Aorta (tissue), 5 donors: ENCODE measurements around the gene PPP1R27. TPM values are rescaled to one million over a fixed set of nuclear protein-coding genes. Genes with fewer than 3 reads are reported as not detected.

Experiments
- ATAC-seq: fragments of 200-7000 bp; cut with Tn5 transposase; one replicate; pipeline ENCODE4 v1.9.1; 2022; ENCODE audit warnings: moderate library complexity; ENCODE audit not compliant: low FRiP score
- DNase-seq, 2 donors: peaks; one replicate each; pipeline ENCODE4 v3.0.0-alpha.2; 2020
- H3K27ac ChIP-seq, 2 donors: one replicate each; pipeline ENCODE4 v1.5.1; 2013; ENCODE audit warnings: low read length in 2 of 2, mild to moderate bottlenecking in 2 of 2, moderate library complexity in 2 of 2, control low read depth in 1 of 2, inconsistent platforms in 1 of 2, low read depth in 1 of 2
- H3K27me3 ChIP-seq, 2 donors: one replicate each; pipeline ENCODE4 v1.6.1; 2013; ENCODE audit warnings: control low read depth in 1 of 2, low read length in 1 of 2, mild to moderate bottlenecking in 1 of 2, moderate library complexity in 1 of 2; ENCODE audit not compliant: insufficient read depth in 2 of 2, control insufficient read depth in 1 of 2
- H3K36me3 ChIP-seq, 2 donors: one replicate each; pipeline ENCODE4 v1.6.1; 2013; ENCODE audit warnings: control low read depth in 1 of 2, low read length in 1 of 2, mild to moderate bottlenecking in 1 of 2; ENCODE audit not compliant: insufficient read depth in 2 of 2, control insufficient read depth in 1 of 2
- H3K4me1 ChIP-seq, 2 donors: one replicate each; pipeline ENCODE4 v1.6.1; 2013; ENCODE audit warnings: low read length in 2 of 2, control low read depth in 1 of 2, mild to moderate bottlenecking in 1 of 2, moderate library complexity in 1 of 2; ENCODE audit not compliant: insufficient read depth in 2 of 2, control insufficient read depth in 1 of 2
- H3K4me3 ChIP-seq, 2 donors: one replicate each; pipeline ENCODE4 v1.5.1; 2013; ENCODE audit warnings: low read length in 2 of 2, control low read depth in 1 of 2, mild to moderate bottlenecking in 1 of 2
- H3K9me3 ChIP-seq: one replicate; pipeline ENCODE4 v1.6.1; 2013; ENCODE audit warnings: mild to moderate bottlenecking, low read length; ENCODE audit not compliant: control insufficient read depth
- whole genome bisulfite sequencing, 2 donors: extraction: QIAGEN DNeasy Blood & Tissue Kit; methylation state at CpG; one replicate each; pipeline ENCODE4 v1.1.7; 2013; 5-methylcytosine and 5-hydroxymethylcytosine counted together
- intact Hi-C, 2 donors: fragments of 100-400 bp; cut with DNase I; formaldehyde crosslinking; loops; one replicate each; pipeline versions ENCODE4 v1.14.2 to v1.15.0; 2022
- polyA plus RNA-seq, 2 donors: library from polyadenylated mRNA; stranded (reverse); fragments of 200-250 nt; gene quantifications; one replicate each; pipeline ENCODE4 v1.2.3, GENCODE V29; 2013
- total RNA-seq, 2 donors: library from RNA; stranded (reverse); fragmentation: NEBNext Ultra II Directional; extraction: Animal tissue kit (Norgen Biotek cat#: 25700); gene quantifications; one replicate each; pipeline ENCODE4 v1.2.1, GENCODE V29; 2021
- donor health status: healthy with polysubstance abuse.
- donor health status: Bipolar disorder and iron deficiency.
- donor health status: DM: no; HTN: no; CAD: no.
- donor health status: DM: no; HTN: no; CAD: no.
- donor health status: DM: yes; HTN: yes; CAD: no.

The PPP1R27 gene
- total and polyA plus RNA-seq, 4 donors, result 0.41 TPM; not detected in 3

DNA sequence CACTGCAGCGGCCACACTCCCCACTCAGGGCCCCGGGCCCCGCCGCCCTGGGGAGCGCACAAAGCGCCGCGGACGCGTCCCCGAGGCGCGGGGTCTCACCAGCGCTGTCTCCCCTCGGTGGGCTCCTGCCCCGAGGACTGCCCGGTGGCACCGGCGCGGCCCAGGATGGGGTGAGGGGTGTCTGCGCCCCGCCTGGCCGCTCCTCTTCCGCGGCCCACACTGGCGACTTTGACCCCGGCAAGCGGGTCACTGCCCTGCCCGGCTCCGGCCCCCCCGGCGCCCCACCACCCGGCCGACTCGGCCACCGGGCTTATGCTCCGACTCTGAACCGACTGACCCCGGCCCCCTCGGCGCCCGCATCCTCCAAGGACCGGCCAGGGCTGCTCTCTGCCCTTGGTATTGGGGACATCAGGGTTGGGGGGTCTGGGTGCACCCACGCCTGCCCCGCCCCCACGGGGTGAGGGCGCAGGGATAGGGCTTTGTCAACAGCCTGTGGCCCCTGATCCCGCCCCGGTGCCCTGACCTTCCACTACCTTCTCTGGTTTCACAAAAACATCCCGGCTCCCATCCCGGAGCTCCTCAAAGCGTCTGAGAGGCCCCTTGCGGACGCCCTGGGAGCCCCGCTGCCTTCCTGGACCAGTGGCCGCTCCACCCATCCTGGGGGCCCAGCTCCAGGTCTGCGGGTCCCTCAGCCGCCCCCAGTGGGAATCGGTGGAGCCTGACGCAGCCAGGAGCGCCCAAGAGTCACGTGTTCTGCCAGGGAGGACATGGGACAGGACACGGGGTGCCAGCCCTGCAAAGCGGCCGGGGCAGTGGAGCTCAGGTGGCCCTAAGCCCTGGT is 30.1 kb downstream of the PPP1R27 start:
- H3K4me1 ChIP-seq, result no peaks in the 10 kb centered on the region
- intact Hi-C loops, result no loop called here
- DNase-seq (no peak), ATAC-seq (no peak)
- WGBS, 2 donors, result 3% methylated on average over 51 to 65 of the region's 65 CpGs
- no peaks in the 10 kb centered on the region for H3K27me3 ChIP-seq
- H3K27ac ChIP-seq, result no peak overlapping the region
- H3K36me3 ChIP-seq, result no peaks in the 10 kb centered on the region
- H3K4me3 ChIP-seq, result no peak overlapping the region
- peaks cover 1% of the 10 kb centered on the region for H3K9me3 ChIP-seq

GRCh38 chr17:81803728-81804558 is 30.9 kb downstream of the PPP1R27 start, which contains the start of gene GCGR:
Gene GCGR (plus strand): TSS chr17:81804150. CDS start chr17:81809019, 4,869 bp downstream.
- no peaks in the 10 kb centered on the region for H3K36me3 ChIP-seq
- H3K27ac ChIP-seq, result no peak within 1 kb of the TSS
- intact Hi-C loops, result no loop called here
- H3K4me3 ChIP-seq, result no peak within 1 kb of the TSS
- H3K9me3 ChIP-seq, result peaks cover 1% of the 10 kb centered on the region
- no peaks in the 10 kb centered on the region for H3K27me3 ChIP-seq
- ATAC-seq (no peak), DNase-seq (no peak)
- H3K4me1 ChIP-seq, result no peaks in the 10 kb centered on the region
- 1 to 2% methylated on average over 76 to 110 of the region's 110 CpGs for whole genome bisulfite sequencing, 2 donors

GRCh38 chr17:81802856-81803643 is 31.8 kb downstream of the PPP1R27 start:
- 29 to 31% methylated on average over 25 to 26 of the region's 26 CpGs for WGBS, 2 donors
- ATAC-seq (no peak), DNase-seq (no peak)

DNA sequence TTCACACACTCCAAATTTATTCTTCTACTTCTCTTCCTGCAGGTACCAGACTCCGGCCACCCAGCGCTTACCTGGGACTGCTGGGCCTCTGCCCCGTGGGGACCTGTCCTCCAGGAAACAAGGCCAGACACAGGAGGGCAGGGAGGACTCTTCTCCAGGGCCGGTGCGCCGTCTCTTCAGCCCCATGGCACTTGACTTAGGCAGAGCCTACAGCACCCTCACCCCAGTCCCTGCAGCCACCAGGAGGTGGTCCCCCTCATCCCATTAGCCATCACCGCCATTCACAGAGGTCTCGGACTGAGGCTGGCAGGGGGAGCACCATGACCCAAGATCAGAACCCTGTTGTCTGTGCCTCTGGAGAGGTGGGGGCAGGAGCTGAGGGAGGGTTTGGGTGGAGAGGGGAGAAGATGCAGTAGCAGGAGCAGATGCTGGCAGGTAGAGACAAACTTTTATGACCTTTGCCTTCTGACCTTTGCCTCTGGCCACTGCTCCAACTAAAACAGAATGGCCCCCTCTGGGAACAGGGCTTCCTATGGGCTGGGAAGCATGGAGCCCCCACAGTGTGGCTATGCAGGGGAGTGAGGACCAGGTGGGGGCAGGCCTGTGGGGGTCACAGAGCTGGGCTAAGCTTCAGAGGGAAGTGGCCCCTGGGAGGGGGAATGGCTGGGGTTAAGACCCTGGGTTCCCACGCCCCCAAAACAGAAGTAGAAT is 32.6 kb downstream of the PPP1R27 start:
- Histone ChIP-seq H3K9me3 (peaks cover 1% of the 10 kb centered on the region), H3K27me3 (no peaks in the 10 kb centered on the region), H3K4me1 (no peaks in the 10 kb centered on the region), H3K27ac (no peak overlapping the region), H3K4me3 (no peak overlapping the region), H3K36me3 (no peaks in the 10 kb centered on the region)
- WGBS, 2 donors, result 76 to 79% methylated on average over 9 of the region's 9 CpGs
- no peak for ATAC-seq
- DNase-seq, result no peak
- intact Hi-C loops, result no loop called here

More at GRCh38 chr17:81802856-81803643, 31.8 kb downstream of the PPP1R27 start:
- no peaks in the 10 kb centered on the region for H3K4me1 ChIP-seq
- no peaks in the 10 kb centered on the region for H3K27me3 ChIP-seq
- no peak overlapping the region for H3K27ac ChIP-seq
- no peak overlapping the region for H3K4me3 ChIP-seq
- peaks cover 1% of the 10 kb centered on the region for H3K9me3 ChIP-seq
- intact Hi-C loops, result no loop called here
- no peaks in the 10 kb centered on the region for H3K36me3 ChIP-seq

DNA sequence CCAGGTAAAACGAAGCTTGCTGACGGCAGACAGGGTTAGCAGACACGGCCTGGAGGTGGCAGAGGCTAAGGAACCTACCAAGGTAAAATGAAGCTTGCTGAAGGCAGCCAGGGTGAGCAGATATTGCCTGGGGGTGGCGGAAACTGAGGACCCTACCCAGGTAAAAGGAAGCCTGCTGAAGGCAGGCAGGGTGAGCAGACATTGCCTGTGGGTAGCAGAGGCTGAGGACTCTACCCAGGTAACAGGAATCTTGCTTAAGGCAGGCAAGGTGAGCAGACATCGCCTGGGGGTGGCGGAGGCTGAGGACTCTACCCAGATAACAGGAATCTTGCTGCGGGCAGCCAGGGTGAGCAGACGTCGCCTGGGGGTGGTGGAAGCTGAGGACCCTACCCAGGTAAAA is 33.5 kb downstream of the PPP1R27 start:
- H3K4me1 ChIP-seq, result no peaks in the 10 kb centered on the region
- peaks cover 1% of the 10 kb centered on the region for H3K9me3 ChIP-seq
- ATAC-seq, result no peak
- no peak for DNase-seq
- H3K36me3 ChIP-seq, result no peaks in the 10 kb centered on the region
- intact Hi-C loops, result no loop called here
- 89% methylated on average over 9 of the region's 9 CpGs for WGBS, 2 donors
- H3K27me3 ChIP-seq, result no peaks in the 10 kb centered on the region
- H3K27ac ChIP-seq, result no peak overlapping the region
- H3K4me3 ChIP-seq, result no peak overlapping the region

DNA sequence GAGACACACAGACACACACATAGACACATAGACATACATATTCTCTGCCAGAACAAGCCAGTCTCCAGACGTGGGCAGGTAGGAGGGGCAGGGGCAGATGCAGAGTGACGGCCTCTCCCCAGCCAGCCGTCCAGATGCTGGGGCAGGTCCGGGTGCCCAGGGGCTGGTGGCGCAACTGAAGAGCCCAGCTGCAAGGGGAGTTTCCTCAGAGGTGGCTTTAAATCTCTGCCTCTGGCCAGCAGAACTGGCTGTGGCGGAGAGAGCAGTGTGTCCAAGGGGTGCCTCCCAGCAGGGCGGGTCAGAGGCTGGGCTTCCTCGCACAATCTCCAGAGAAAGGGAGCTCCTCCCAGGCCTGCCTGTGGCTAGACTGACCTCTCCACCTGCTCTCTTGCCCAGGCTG is 40.3 kb downstream of the PPP1R27 start:
- Histone ChIP-seq H3K9me3 (no peaks in the 10 kb centered on the region), H3K4me1 (no peaks in the 10 kb centered on the region), H3K36me3 (no peaks in the 10 kb centered on the region), H3K27ac (no peak overlapping the region), H3K4me3 (no peak overlapping the region), H3K27me3 (no peaks in the 10 kb centered on the region)
- 40 to 46% methylated on average over 8 of the region's 8 CpGs for WGBS, 2 donors
- ATAC-seq (no peak), DNase-seq (no peak)
- intact Hi-C loops, result no loop called here

GRCh38 chr17:81794074-81794476 is 40.8 kb downstream of the PPP1R27 start:
- WGBS, 2 donors, result 87 to 94% methylated on average over 3 of the region's 3 CpGs
- ATAC-seq (no peak), DNase-seq (no peak)
- Histone ChIP-seq H3K27ac (no peak overlapping the region), H3K4me3 (no peak overlapping the region), H3K36me3 (no peaks in the 10 kb centered on the region), H3K27me3 (no peaks in the 10 kb centered on the region), H3K4me1 (no peaks in the 10 kb centered on the region), H3K9me3 (no peaks in the 10 kb centered on the region)
- intact Hi-C loops, result no loop called here
